Measurements from ENCODE around the gene PPFIBP2. TPM values are rescaled to one million over a fixed set of nuclear protein-coding genes. Genes with fewer than 3 reads are reported as not detected.

PPFIBP2 gene
- polyA plus RNA-seq, 2 of the 4 experiments (the other 2 are of a cell fraction) = 13.4 to 32.5 TPM

DNA sequence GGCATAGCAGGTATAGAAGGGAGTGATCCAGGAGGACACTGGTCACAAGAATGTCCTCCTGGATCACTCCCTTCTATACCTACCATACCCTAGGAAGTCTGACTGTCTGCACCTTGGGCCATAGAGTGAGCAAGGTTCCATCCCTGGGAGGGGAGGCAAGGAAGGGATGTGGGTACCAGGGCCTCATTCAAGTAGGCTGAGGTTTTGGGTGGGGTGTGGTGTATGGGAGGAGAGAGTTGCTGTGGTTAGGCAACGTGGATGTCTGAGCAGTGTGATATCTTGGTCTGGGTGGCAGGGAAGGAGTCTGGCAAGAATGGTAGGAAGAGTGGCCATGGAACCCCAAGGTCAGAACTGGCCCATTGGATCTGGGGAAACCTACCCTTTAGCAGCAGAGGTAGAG is 13.2 kb downstream of the PPFIBP2 start:
- CTCF ChIA-PET = interaction anchor here (0.8 to 1.3 kb wide), 3 partner anchors 14 to 84 kb away, joined by 3 to 5 read pairs (median 4); partner anchors contain the start of gene PPFIBP2
- FAIRE-seq (no peak), ATAC-seq (no peak), DNase-seq (ENCODE audit: low read depth in 1 of 2, low spot score in 1 of 2) (no peak)
- H3K9me3 ChIP-seq = no peaks in the 10 kb centered on the region
- POLR2A ChIA-PET = no interaction called here
- TF ChIP-seq ESRRA (IDR thresholded peaks at IDR 0.05; ENCODE audit: borderline replicate concordance, low read length) (no peak), JUNB (IDR thresholded peaks at IDR 0.05) (no peak), HDAC2 (IDR thresholded peaks at IDR 0.05) (no peak), PHF8 (IDR thresholded peaks at IDR 0.05; ENCODE audit: borderline replicate concordance, low read depth) (no peak), TFCP2L1 (CRISPR knock-in tag; IDR thresholded peaks at IDR 0.05) (no peak), RNF2 (IDR thresholded peaks at IDR 0.05; ENCODE audit: borderline replicate concordance, low read depth) (no peak), FOSB (CRISPR knock-in tag; IDR thresholded peaks at IDR 0.05) (no peak), POLR2AphosphoS2 (conservative IDR thresholded peaks at IDR 0.05; ENCODE audit: low read length) (no peak), KDM5A (IDR thresholded peaks at IDR 0.05) (no peak), MAZ (IDR thresholded peaks at IDR 0.05; ENCODE audit: borderline replicate concordance, low read depth, low read length) (no peak), CBX2 (IDR thresholded peaks at IDR 0.05; ENCODE audit: borderline replicate concordance, low read depth) (no peak), RCOR1 (IDR thresholded peaks at IDR 0.05; ENCODE audit: low read depth, low read length) (no peak), ZFP36 (IDR thresholded peaks at IDR 0.05; ENCODE audit: borderline replicate concordance, partially characterized antibody) (no peak), HOXB13 (CRISPR knock-in tag; IDR thresholded peaks at IDR 0.05; ENCODE audit: low read depth) (no peak), SMC3 (IDR thresholded peaks at IDR 0.05) (no peak)
- TF ChIP-seq, protein P1, sequence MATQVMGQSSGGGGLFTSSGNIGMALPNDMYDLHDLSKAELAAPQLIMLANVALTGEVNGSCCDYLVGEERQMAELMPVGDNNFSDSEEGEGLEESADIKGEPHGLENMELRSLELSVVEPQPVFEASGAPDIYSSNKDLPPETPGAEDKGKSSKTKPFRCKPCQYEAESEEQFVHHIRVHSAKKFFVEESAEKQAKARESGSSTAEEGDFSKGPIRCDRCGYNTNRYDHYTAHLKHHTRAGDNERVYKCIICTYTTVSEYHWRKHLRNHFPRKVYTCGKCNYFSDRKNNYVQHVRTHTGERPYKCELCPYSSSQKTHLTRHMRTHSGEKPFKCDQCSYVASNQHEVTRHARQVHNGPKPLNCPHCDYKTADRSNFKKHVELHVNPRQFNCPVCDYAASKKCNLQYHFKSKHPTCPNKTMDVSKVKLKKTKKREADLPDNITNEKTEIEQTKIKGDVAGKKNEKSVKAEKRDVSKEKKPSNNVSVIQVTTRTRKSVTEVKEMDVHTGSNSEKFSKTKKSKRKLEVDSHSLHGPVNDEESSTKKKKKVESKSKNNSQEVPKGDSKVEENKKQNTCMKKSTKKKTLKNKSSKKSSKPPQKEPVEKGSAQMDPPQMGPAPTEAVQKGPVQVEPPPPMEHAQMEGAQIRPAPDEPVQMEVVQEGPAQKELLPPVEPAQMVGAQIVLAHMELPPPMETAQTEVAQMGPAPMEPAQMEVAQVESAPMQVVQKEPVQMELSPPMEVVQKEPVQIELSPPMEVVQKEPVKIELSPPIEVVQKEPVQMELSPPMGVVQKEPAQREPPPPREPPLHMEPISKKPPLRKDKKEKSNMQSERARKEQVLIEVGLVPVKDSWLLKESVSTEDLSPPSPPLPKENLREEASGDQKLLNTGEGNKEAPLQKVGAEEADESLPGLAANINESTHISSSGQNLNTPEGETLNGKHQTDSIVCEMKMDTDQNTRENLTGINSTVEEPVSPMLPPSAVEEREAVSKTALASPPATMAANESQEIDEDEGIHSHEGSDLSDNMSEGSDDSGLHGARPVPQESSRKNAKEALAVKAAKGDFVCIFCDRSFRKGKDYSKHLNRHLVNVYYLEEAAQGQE (IDR thresholded peaks at IDR 0.05) = no peak
- TF ChIP-seq, protein P2, sequence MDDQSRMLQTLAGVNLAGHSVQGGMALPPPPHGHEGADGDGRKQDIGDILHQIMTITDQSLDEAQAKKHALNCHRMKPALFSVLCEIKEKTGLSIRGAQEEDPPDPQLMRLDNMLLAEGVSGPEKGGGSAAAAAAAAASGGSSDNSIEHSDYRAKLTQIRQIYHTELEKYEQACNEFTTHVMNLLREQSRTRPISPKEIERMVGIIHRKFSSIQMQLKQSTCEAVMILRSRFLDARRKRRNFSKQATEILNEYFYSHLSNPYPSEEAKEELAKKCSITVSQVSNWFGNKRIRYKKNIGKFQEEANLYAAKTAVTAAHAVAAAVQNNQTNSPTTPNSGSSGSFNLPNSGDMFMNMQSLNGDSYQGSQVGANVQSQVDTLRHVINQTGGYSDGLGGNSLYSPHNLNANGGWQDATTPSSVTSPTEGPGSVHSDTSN (IDR thresholded peaks at IDR 0.05) = no peak
- TF ChIP-seq, protein P3, sequence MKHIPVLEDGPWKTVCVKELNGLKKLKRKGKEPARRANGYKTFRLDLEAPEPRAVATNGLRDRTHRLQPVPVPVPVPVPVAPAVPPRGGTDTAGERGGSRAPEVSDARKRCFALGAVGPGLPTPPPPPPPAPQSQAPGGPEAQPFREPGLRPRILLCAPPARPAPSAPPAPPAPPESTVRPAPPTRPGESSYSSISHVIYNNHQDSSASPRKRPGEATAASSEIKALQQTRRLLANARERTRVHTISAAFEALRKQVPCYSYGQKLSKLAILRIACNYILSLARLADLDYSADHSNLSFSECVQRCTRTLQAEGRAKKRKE (CRISPR knock-in tag; IDR thresholded peaks at IDR 0.05; ENCODE audit: low read depth) = no peak
- TF ChIP-seq, protein P4, sequence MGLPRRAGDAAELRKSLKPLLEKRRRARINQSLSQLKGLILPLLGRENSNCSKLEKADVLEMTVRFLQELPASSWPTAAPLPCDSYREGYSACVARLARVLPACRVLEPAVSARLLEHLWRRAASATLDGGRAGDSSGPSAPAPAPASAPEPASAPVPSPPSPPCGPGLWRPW (IDR thresholded peaks at IDR 0.05) = no peak
- no peaks in the 10 kb centered on the region for H3K4me1 ChIP-seq
- H3K27ac ChIP-seq = no peak overlapping the region
- no peak overlapping the region for H3K4me2 ChIP-seq
- 0% methylated on average over 1 of the region's 1 CpG for WGBS (ENCODE audit: missing lambda C conversion rate)
- H3K4me3 ChIP-seq = no peak overlapping the region

DNA sequence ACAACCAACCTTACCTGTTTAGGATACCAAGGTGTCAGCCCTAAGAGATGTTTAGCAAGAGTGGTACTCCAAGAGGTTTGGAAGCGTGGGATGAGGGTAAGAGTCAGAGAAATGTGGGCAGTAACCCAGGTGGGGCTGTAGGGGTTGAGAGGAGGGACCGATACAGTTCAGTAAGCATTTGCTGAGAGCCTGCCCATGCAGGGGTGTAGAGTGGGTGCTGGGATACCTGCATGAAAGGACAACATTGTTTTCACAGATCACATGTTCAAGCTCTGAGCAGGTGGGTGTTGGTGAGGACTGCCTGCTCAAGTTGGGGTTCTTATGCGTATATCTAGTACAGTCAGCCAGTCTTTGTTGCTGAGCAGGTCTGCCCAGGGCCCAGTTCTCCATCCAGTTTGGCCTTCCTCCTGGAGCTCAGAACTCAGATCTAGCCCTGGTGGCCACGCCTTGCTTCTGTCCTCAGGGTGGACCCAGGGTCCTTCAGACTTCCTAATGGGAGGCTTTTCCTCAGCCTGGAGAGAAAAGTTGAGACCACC is 14.8 kb downstream of the PPFIBP2 start:
- DNase-seq (ENCODE audit: low read depth in 1 of 2, low spot score in 1 of 2) (no peak), FAIRE-seq (no peak), ATAC-seq (no peak)
- H3K4me1 ChIP-seq = no peaks in the 10 kb centered on the region
- H3K27ac ChIP-seq = no peak overlapping the region
- no peak overlapping the region for H3K4me2 ChIP-seq
- H3K9me3 ChIP-seq = no peaks in the 10 kb centered on the region
- TF ChIP-seq ZNF302 (CRISPR knock-in tag; IDR thresholded peaks at IDR 0.05) = no peak
- TF ChIP-seq HDAC2 (IDR thresholded peaks at IDR 0.05) = no peak
- TF ChIP-seq EHF (CRISPR knock-in tag; IDR thresholded peaks at IDR 0.05) = no peak
- no peak for TF ChIP-seq SREBF2 (IDR thresholded peaks at IDR 0.05)
- TF ChIP-seq, protein P3 (CRISPR knock-in tag; IDR thresholded peaks at IDR 0.05; ENCODE audit: low read depth) = no peak
- no peak for TF ChIP-seq HEYL (CRISPR knock-in tag; IDR thresholded peaks at IDR 0.05)
- TF ChIP-seq KDM1A (IDR thresholded peaks at IDR 0.05; ENCODE audit: low read depth) = no peak
- no peak for TF ChIP-seq TP53 (CRISPR knock-in tag; IDR thresholded peaks at IDR 0.05)
- TF ChIP-seq JUNB (IDR thresholded peaks at IDR 0.05) = no peak
- TF ChIP-seq NFE2L2 (conservative IDR thresholded peaks at IDR 0.05; ENCODE audit: low read length) = no peak
- no peak for TF ChIP-seq RARB (CRISPR knock-in tag; IDR thresholded peaks at IDR 0.05)
- TF ChIP-seq CHD4 (IDR thresholded peaks at IDR 0.05; ENCODE audit: borderline replicate concordance) = no peak
- TF ChIP-seq ZSCAN20 (CRISPR knock-in tag; IDR thresholded peaks at IDR 0.05) = no peak
- TF ChIP-seq RCOR1 (IDR thresholded peaks at IDR 0.05; ENCODE audit: low read depth, low read length) = no peak
- TF ChIP-seq, protein P5, sequence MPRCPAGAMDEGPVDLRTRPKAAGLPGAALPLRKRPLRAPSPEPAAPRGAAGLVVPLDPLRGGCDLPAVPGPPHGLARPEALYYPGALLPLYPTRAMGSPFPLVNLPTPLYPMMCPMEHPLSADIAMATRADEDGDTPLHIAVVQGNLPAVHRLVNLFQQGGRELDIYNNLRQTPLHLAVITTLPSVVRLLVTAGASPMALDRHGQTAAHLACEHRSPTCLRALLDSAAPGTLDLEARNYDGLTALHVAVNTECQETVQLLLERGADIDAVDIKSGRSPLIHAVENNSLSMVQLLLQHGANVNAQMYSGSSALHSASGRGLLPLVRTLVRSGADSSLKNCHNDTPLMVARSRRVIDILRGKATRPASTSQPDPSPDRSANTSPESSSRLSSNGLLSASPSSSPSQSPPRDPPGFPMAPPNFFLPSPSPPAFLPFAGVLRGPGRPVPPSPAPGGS (IDR thresholded peaks at IDR 0.05) = no peak
- no peak for TF ChIP-seq CHD2 (IDR thresholded peaks at IDR 0.05; ENCODE audit: low read length, partially characterized antibody)
- CTCF ChIA-PET = interaction anchor here (0.7 to 2.6 kb wide), 3 partner anchors 11 to 137 kb away, joined by 3 to 11 read pairs (median 11); no protein-coding TSS in a partner anchor
- POLR2A ChIA-PET = interaction anchor here (0.5 kb wide), 1 partner anchor 162 kb away, joined by 4 read pairs; no protein-coding TSS in a partner anchor
- H3K4me3 ChIP-seq = no peak overlapping the region
- 70% methylated on average over 4 of the region's 4 CpGs for WGBS (ENCODE audit: missing lambda C conversion rate)

Data from A549 (cell line).